ENCODE data around the gene MMP15.

GRCh38 chr16:58026139-58026704 lies 668 bp downstream of the MMP15 start:
- no peak for TF ChIP-seq FOXA1 (IDR thresholded peaks at IDR 0.05)
- TF ChIP-seq BHLHE40 (IDR thresholded peaks at IDR 0.05; ENCODE audit: borderline replicate concordance), result no peak
- no peak for TF ChIP-seq SUZ12 (IDR thresholded peaks at IDR 0.05)
